ENCODE results near the gene GPR83.

- TF ChIP-seq TCF4 (CRISPR knock-in tag; IDR thresholded peaks at IDR 0.05; ENCODE audit: borderline replicate concordance) (no peak), TOX (CRISPR knock-in tag; IDR thresholded peaks at IDR 0.05; ENCODE audit: borderline replicate concordance) (no peak), ESRRG (CRISPR knock-in tag; IDR thresholded peaks at IDR 0.05) (no peak), ZFP3 (CRISPR knock-in tag; IDR thresholded peaks at IDR 0.05) (no peak), RARB (CRISPR knock-in tag; IDR thresholded peaks at IDR 0.05) (no peak), PPARA (CRISPR knock-in tag; IDR thresholded peaks at IDR 0.05; ENCODE audit: borderline replicate concordance) (no peak), CSDC2 (CRISPR knock-in tag; IDR thresholded peaks at IDR 0.05) (no peak), ZFP30 (CRISPR knock-in tag; IDR thresholded peaks at IDR 0.05) (no peak), ISL1 (CRISPR knock-in tag; IDR thresholded peaks at IDR 0.05) (no peak)
- TF ChIP-seq, protein P1, sequence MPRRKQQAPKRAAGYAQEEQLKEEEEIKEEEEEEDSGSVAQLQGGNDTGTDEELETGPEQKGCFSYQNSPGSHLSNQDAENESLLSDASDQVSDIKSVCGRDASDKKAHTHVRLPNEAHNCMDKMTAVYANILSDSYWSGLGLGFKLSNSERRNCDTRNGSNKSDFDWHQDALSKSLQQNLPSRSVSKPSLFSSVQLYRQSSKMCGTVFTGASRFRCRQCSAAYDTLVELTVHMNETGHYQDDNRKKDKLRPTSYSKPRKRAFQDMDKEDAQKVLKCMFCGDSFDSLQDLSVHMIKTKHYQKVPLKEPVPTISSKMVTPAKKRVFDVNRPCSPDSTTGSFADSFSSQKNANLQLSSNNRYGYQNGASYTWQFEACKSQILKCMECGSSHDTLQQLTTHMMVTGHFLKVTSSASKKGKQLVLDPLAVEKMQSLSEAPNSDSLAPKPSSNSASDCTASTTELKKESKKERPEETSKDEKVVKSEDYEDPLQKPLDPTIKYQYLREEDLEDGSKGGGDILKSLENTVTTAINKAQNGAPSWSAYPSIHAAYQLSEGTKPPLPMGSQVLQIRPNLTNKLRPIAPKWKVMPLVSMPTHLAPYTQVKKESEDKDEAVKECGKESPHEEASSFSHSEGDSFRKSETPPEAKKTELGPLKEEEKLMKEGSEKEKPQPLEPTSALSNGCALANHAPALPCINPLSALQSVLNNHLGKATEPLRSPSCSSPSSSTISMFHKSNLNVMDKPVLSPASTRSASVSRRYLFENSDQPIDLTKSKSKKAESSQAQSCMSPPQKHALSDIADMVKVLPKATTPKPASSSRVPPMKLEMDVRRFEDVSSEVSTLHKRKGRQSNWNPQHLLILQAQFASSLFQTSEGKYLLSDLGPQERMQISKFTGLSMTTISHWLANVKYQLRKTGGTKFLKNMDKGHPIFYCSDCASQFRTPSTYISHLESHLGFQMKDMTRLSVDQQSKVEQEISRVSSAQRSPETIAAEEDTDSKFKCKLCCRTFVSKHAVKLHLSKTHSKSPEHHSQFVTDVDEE (CRISPR knock-in tag; IDR thresholded peaks at IDR 0.05) = no peak
- TF ChIP-seq, protein P2, sequence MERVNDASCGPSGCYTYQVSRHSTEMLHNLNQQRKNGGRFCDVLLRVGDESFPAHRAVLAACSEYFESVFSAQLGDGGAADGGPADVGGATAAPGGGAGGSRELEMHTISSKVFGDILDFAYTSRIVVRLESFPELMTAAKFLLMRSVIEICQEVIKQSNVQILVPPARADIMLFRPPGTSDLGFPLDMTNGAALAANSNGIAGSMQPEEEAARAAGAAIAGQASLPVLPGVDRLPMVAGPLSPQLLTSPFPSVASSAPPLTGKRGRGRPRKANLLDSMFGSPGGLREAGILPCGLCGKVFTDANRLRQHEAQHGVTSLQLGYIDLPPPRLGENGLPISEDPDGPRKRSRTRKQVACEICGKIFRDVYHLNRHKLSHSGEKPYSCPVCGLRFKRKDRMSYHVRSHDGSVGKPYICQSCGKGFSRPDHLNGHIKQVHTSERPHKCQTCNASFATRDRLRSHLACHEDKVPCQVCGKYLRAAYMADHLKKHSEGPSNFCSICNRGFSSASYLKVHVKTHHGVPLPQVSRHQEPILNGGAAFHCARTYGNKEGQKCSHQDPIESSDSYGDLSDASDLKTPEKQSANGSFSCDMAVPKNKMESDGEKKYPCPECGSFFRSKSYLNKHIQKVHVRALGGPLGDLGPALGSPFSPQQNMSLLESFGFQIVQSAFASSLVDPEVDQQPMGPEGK (CRISPR knock-in tag; IDR thresholded peaks at IDR 0.05; ENCODE audit: borderline replicate concordance) = no peak
- TF ChIP-seq, protein P3, sequence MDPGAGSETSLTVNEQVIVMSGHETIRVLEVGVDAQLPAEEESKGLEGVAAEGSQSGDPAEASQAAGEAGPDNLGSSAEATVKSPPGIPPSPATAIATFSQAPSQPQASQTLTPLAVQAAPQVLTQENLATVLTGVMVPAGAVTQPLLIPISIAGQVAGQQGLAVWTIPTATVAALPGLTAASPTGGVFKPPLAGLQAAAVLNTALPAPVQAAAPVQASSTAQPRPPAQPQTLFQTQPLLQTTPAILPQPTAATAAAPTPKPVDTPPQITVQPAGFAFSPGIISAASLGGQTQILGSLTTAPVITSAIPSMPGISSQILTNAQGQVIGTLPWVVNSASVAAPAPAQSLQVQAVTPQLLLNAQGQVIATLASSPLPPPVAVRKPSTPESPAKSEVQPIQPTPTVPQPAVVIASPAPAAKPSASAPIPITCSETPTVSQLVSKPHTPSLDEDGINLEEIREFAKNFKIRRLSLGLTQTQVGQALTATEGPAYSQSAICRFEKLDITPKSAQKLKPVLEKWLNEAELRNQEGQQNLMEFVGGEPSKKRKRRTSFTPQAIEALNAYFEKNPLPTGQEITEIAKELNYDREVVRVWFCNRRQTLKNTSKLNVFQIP (CRISPR knock-in tag; IDR thresholded peaks at IDR 0.05; ENCODE audit: borderline replicate concordance, low read depth) = no peak
- TF ChIP-seq, protein P4, sequence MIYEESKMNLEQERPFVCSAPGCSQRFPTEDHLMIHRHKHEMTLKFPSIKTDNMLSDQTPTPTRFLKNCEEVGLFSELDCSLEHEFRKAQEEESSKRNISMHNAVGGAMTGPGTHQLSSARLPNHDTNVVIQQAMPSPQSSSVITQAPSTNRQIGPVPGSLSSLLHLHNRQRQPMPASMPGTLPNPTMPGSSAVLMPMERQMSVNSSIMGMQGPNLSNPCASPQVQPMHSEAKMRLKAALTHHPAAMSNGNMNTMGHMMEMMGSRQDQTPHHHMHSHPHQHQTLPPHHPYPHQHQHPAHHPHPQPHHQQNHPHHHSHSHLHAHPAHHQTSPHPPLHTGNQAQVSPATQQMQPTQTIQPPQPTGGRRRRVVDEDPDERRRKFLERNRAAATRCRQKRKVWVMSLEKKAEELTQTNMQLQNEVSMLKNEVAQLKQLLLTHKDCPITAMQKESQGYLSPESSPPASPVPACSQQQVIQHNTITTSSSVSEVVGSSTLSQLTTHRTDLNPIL (CRISPR knock-in tag; IDR thresholded peaks at IDR 0.05; ENCODE audit: low read depth) = no peak
These were observed 48.8 kb upstream of the GPR83 start for GRCh38 chr11:94450048-94450447.
